K562 (cell line): ENCODE data around the gene USP48. TPM values are rescaled to one million over a fixed set of nuclear protein-coding genes. Genes with fewer than 3 reads are reported as not detected.

Experiments
- CBX2 ChIP-seq: fragments of 200-600 bp; sonication (generic); IDR thresholded peaks from one replicate; pipeline ENCODE4 v1.6.1; 2012; ENCODE audit warnings: mild to moderate bottlenecking, low read length, inconsistent platforms; ENCODE audit not compliant: insufficient read depth, poor library complexity, severe bottlenecking
- ID3 ChIP-seq, 2 experiments: fragments of 250-450 bp in 1 of 2; fragments of 450-650 bp in 1 of 2; sonication (Bioruptor Pico) in 1 of 2; IDR thresholded peaks; 2 replicates each; pipeline versions ENCODE4 v1.6.1 to v1.8.0; 2016 to 2021; ENCODE audit warnings: mild to moderate bottlenecking in 2 of 2, moderate library complexity in 2 of 2, missing compliant biosample characterization in 1 of 2, missing genetic modification characterization in 1 of 2
- MCM3 ChIP-seq: fragments of 450-650 bp; IDR thresholded peaks from 2 replicates; pipeline ENCODE4 v1.6.1; 2016
- POLR2AphosphoS2 ChIP-seq: IDR thresholded peaks from 2 replicates; pipeline ENCODE4 v1.6.1; 2012; ENCODE audit warnings: low read length, improper control_type of control experiment
- RAD51 ChIP-seq: fragments of 450-650 bp; IDR thresholded peaks from 2 replicates; pipeline ENCODE4 v1.7.1; 2016; ENCODE audit warnings: low read depth, mild to moderate bottlenecking, borderline replicate concordance
- SRSF7 ChIP-seq: fragments of 200-400 bp; formaldehyde crosslinking; optimal IDR thresholded peaks from 2 replicates; pipeline ENCODE3; 2017; ENCODE audit warnings: mild to moderate bottlenecking, low read depth, low read length
- TBP ChIP-seq: optimal IDR thresholded peaks from 2 replicates; pipeline ENCODE3; 2011; ENCODE audit warnings: low read depth, low read length, improper control_type of control experiment
- THRA ChIP-seq: fragments of 450-650 bp; IDR thresholded peaks from 2 replicates; pipeline ENCODE4 v1.6.1; 2017; ENCODE audit warnings: mild to moderate bottlenecking, moderate library complexity
- ZNF23 ChIP-seq: fragments of 250-450 bp; sonication (Bioruptor Pico); IDR thresholded peaks from 2 replicates; pipeline ENCODE4 v1.4.0; 2020; ENCODE audit warnings: mild to moderate bottlenecking
- ZNF282 ChIP-seq: sonication (generic); formaldehyde crosslinking; IDR thresholded peaks from 2 replicates; pipeline ENCODE4 v1.8.1; 2023; ENCODE audit warnings: missing genetic modification reagents
- polyA plus RNA-seq, 8 experiments: library from polyadenylated mRNA; depleted of rRNA in 4 of 8; stranded (reverse) in 5 of 8; unstranded in 3 of 8; fragments of >200 nt; fragmentation: Nextera tagmentation in 2 of 8; fragmentation: Illumina TruSeq in 1 of 8; extraction: Ambion mirVana in 2 of 8; extraction: Trizol in 1 of 8; gene quantifications; 2 replicates each; pipeline versions ENCODE4 v1.2.1 to v1.2.3, GENCODE V29; 2011 to 2014; ENCODE audit warnings: inconsistent platforms in 1 of 8, missing spikeins in 1 of 8
- total RNA-seq, 7 experiments: library from RNA; depleted of rRNA in 6 of 7; stranded (reverse); fragments of >200 nt in 6 of 7; fragmentation: Illumina TruSeq in 2 of 7; extraction: Trizol in 2 of 7; gene quantifications; 2 replicates each; pipeline versions ENCODE4 v1.2.1 to v1.2.3, GENCODE V29; 2011 to 2021; ENCODE audit warnings: low replicate concordance in 1 of 7

Gene USP48
- total and polyA plus RNA-seq, 9 of the 15 experiments (the other 6 are each of a cell fraction or from before 2014, with no cell fraction given) = 23.3 to 123 (median 106) TPM

- TF ChIP-seq THRA = no peak
- no peak for TF ChIP-seq SRSF7
- no peak for TF ChIP-seq ID3 (CRISPR knock-in tag; IDR thresholded peaks at IDR 0.05)
- TF ChIP-seq ID3 (tag; IDR thresholded peaks at IDR 0.05) = no peak
- TF ChIP-seq CBX2 = no peak
- TF ChIP-seq POLR2AphosphoS2 = 0 out of 2 replicates have a peak, but pooled peaks have one; percentile 22
- TF ChIP-seq RAD51 = no peak
- no peak for TF ChIP-seq ZNF23 (CRISPR knock-in tag)
- TF ChIP-seq ZNF282 (CRISPR knock-in tag) = no peak
- no peak for TF ChIP-seq MCM3
- peak; percentile 22 for TF ChIP-seq TBP
- TF ChIP-seq, all 486 proteins: peak for 4
Observed at GRCh38 chr1:21689661-21690372, 93.1 kb downstream of the USP48 start (continued).
